T-helper 2 cell treated with Interferon-gamma antibody and Interleukin-4, amounts not matched to agents 5 μg/mL and 100 μg/mL, for 36 hours (primary cell): Measurements from ENCODE around the gene MCTS1.
"Not testable (repeated sequence)": the region's sequence is repeated elsewhere in the genome, so short reads cannot be mapped to it uniquely, and the experiment has no call there.

Experiments used
- DNase-seq: peaks from one replicate; pipeline ENCODE4 v3.0.0; 2021; ENCODE audit warnings: low spot score
- H3K27ac Mint-ChIP-seq: one replicate; pipeline ENCODE4 v1.8.0; 2021; ENCODE audit warnings: mild to moderate bottlenecking, mixed read lengths
- H3K27me3 Mint-ChIP-seq: one replicate; pipeline ENCODE4 v1.8.0; 2021; ENCODE audit warnings: low read depth, mixed read lengths
- H3K36me3 Mint-ChIP-seq: one replicate; pipeline ENCODE4 v1.8.0; 2021; ENCODE audit warnings: low read depth, mixed read lengths
- H3K4me1 Mint-ChIP-seq: one replicate; pipeline ENCODE4 v1.8.0; 2021; ENCODE audit warnings: low read depth, mixed read lengths
- H3K4me3 Mint-ChIP-seq: one replicate; pipeline ENCODE4 v1.8.0; 2022; ENCODE audit warnings: mild to moderate bottlenecking, moderate library complexity, mixed read lengths
- H3K9me3 Mint-ChIP-seq: one replicate; pipeline ENCODE4 v1.8.0; 2021; ENCODE audit warnings: mixed read lengths

The MCTS1 gene

DNA sequence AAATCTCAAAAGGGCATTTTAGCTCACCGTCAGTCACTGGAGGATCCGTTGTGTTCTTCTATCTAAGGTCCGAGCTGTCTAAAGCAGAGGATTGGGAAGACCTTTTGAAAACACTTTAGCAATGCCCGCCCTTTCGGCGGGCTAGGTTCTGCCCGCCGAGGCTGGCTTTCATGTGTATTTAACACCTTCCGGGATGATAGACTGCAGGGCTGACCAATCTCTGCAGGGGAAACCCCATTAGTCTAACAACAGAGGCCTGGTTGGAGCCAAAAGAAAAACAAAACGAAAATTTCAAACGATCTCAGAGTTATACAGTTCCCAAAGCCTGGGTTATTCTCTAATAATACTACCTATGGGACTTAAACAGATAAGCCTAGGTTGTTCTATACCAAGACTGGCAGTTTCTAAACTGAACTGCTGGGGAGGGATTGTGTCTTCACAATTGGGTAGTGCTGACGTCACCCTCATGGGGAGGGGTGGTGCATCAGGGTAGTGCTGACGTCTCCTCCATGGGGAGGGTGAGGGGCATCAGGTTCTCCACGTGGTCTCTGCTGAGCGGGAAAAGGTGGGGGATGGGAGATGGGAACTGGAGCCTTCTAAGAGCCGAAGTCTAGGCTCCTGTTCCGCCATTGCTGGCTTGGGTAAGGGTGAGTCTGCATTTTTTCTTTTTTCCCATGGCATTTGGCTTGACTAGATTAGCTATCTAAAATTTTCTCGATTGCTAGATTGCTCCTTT is 28.4 kb upstream of the MCTS1 start:
- no peaks in the 10 kb centered on the region for H3K36me3 Mint-ChIP-seq
- H3K4me3 Mint-ChIP-seq: no peak overlapping the region
- no peaks in the 10 kb centered on the region for H3K9me3 Mint-ChIP-seq
- no peak for DNase-seq
- no peaks in the 10 kb centered on the region for H3K27me3 Mint-ChIP-seq
- H3K4me1 Mint-ChIP-seq: peaks cover 3% of the 10 kb centered on the region
- H3K27ac Mint-ChIP-seq: no peak overlapping the region

DNA sequence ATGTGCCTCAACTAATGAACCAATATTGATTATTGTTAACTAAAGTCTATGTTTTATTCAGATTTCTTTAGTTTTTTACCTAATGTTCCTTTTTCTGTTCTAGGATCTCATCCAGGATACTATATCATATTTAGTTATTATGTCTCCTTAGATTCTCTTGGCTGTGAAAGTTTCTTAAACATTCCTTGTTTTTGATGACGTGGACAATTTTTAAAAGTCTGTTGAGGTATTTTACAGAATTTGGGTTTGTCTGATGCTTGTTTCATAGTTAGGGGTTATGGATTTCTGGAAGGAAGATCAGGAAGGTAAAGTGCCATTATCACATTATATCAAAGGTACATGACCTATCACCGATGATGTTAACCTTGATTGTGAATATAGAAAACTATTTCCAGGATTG is 18.2 kb upstream of the MCTS1 start:
- Mint-ChIP-seq H3K27ac (no peak overlapping the region), H3K36me3 (no peaks in the 10 kb centered on the region)

DNA sequence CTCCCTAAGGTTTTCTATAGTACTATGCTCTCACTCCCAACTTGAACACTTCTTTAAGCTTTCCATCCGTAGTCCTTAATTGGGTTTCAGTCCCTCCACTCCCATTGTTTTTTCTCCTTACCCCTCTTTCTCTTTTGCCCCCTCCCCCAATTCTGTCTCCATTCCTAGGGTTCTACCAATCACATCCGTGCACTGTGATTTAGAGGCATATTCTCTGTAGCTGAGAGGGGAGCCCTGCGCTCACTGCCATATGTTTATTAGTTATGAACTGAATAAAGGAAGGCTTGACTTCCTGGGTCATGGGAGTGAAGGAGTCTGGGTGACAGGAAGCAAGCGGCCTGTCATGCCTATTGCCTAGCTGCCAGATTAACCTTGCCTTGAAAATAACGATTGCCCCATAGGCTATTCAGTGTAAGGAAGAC is 471 bp downstream of the MCTS1 start:
- peaks cover 12% of the 10 kb centered on the region for H3K36me3 Mint-ChIP-seq
- peak overlapping the region; percentile 99 for H3K27ac Mint-ChIP-seq
- peak; percentile 6 for DNase-seq
- H3K9me3 Mint-ChIP-seq: no peaks in the 10 kb centered on the region
- peaks cover 3% of the 10 kb centered on the region for H3K27me3 Mint-ChIP-seq
- H3K4me3 Mint-ChIP-seq: peak overlapping the region; percentile 99
- H3K4me1 Mint-ChIP-seq: peaks cover 3% of the 10 kb centered on the region

More for the DNA sequence above, 18.2 kb upstream of the MCTS1 start:
- peaks cover 1% of the 10 kb centered on the region for H3K4me1 Mint-ChIP-seq
- DNase-seq: no peak
- peaks cover 3% of the 10 kb centered on the region for H3K27me3 Mint-ChIP-seq
- no peak overlapping the region for H3K4me3 Mint-ChIP-seq
- H3K9me3 Mint-ChIP-seq: no peaks in the 10 kb centered on the region

DNA sequence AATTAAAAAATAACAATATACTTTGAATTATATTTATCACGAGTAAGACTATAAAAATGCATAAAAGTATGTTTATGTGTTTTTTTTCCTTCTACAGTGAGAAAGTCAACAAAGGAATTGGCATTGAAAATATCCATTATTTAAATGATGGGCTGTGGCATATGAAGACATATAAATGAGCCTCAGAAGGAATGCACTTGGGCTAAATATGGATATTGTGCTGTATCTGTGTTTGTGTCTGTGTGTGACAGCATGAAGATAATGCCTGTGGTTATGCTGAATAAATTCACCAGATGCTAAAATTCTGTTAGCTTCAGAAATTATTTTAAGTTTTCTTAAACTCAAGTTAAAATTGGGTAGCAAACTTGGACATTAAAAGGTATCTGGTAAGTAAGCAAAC is 8.2 kb downstream of the MCTS1 start:
- H3K27ac Mint-ChIP-seq: no peak overlapping the region

DNA sequence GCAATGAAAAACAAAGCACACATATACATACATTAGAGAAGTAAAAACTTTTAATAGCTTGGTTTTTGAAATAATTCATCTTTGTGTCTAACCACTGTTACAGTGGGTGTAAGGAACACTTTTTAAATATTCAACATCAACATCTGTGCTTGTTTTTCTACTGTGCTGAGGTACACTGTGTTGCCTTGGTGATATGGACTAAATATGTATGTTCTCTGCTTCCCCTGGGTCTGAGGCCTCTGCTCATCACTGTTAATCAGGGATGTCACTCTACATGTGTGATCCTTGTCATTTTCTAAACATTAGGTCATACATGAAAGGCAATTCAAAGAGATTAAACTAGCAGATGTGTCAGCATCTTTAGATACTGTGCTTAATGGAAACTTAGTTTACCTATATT is 10.9 kb downstream of the MCTS1 start:
- Mint-ChIP-seq H3K27me3 (no peaks in the 10 kb centered on the region), H3K27ac (no peak overlapping the region), H3K36me3 (peaks cover 31% of the 10 kb centered on the region), H3K4me3 (no peak overlapping the region), H3K4me1 (peaks cover 2% of the 10 kb centered on the region), H3K9me3 (no peaks in the 10 kb centered on the region)
- no peak for DNase-seq

More for the DNA sequence above, 8.2 kb downstream of the MCTS1 start:
- no peaks in the 10 kb centered on the region for H3K9me3 Mint-ChIP-seq
- H3K36me3 Mint-ChIP-seq: peaks cover 28% of the 10 kb centered on the region
- H3K4me1 Mint-ChIP-seq: no peaks in the 10 kb centered on the region
- H3K27me3 Mint-ChIP-seq: no peaks in the 10 kb centered on the region
- no peak for DNase-seq
- H3K4me3 Mint-ChIP-seq: no peak overlapping the region

DNA sequence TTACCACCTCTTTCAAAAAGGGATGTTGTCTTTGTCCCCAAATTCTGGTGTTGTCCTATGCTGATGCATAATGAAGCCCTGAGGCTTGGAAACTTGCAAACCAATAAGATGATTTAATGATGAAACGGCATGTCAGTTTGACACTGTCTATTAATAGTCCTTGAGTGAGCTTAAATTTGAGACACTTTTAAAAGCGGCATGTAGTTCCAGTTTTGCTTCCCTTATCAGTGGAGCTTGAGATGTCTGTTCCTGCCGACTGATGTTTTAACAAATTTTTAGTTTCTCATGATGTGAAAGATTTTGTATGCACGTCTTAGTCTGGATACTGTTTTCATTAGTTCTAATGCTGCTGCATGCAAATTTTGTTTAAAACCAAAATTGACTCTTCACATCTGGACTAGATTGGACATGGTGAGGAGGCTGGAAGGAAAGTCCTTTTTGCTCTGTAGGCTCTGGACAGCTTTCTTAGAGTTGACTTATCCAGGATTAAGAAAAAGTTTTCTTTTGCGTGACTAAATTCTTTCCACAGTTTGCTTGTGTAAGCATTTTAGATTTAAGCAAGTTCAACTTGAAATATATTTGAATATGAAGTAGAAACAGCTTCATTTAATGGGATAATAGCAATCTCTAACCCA is 14.2 kb downstream of the MCTS1 start:
- Mint-ChIP-seq H3K4me3 (no peak overlapping the region), H3K9me3 (no peaks in the 10 kb centered on the region), H3K27me3 (no peaks in the 10 kb centered on the region), H3K4me1 (peaks cover 2% of the 10 kb centered on the region), H3K36me3 (peaks cover 28% of the 10 kb centered on the region), H3K27ac (no peak overlapping the region)
- no peak for DNase-seq

DNA sequence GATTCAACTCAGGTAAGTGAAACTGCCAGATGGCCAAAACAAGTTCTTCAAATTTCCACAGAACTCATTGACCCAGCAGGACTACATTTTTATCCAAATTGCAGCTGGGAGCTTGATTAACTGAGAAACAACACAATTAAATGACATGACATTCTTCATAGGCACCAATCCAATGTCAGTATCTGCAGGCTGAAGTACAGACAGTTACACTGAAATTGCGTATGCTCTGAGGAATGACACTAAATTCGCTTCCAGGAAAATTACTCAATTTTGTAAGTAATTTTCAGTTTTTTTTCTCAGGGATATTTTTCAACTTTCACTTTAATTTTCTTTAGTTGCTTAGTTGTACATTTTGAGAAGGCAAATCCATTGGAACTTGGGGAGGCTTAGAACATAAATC is 21.5 kb downstream of the MCTS1 start:
- Mint-ChIP-seq H3K4me3 (no peak overlapping the region), H3K4me1 (peaks cover 10% of the 10 kb centered on the region), H3K9me3 (no peaks in the 10 kb centered on the region), H3K36me3 (peaks cover 25% of the 10 kb centered on the region), H3K27me3 (no peaks in the 10 kb centered on the region), H3K27ac (no peak overlapping the region)
- DNase-seq: no peak

DNA sequence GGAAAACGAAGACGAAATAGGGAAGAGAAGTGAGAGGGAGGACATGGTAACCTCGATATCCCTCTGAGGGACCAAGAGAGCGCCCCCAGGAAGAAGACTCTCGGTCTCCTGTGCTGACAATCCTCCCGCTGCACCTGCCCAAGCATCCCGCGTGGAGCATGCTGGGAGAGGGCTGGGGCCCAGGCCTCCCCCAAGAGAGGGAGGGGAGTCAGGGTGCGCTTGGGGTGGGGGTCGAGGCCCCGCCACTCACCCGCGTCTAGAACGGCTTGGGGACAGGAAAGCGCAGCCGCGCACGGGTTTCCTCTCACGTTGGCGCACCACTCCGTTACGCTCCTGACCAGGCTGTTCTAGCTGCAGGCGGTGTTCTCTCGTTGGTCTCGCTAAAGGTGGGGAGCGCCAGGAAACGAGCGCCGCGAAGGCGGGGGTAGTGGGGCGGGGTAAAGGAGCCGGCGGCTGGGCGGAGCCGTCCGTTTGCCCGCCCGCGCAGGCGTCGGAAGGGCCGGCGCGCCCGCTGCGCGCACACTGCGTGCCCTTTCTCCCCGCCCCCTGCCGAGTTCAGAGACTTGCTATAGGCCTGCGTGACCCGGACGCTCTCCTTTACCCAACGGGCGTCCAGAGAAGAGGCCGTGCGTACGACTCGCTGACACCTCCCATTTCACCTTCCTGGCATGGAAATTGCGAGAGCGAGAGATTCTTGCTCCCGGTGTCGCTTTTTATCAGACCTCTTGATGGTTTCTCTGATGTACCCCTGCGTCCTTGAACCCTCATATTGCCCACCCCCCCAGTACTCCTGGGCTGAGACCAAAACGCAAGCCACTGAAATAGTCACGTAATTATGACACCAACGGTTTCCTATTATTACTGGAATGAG is 26.0 kb downstream of the MCTS1 start, which contains the start of gene C1GALT1C1:
C1GALT1C1 (minus strand) TSS at position 388 of the 871 bp plus-strand sequence. CDS start 2,888 bp downstream, outside the sequence.
- H3K4me3 Mint-ChIP-seq: peak within 1 kb of the TSS; percentile 95
- no peaks in the 10 kb centered on the region for H3K27me3 Mint-ChIP-seq
- H3K9me3 Mint-ChIP-seq: no peaks in the 10 kb centered on the region
- peaks cover 15% of the 10 kb centered on the region for H3K36me3 Mint-ChIP-seq
- DNase-seq: peak; percentile 91
- peak within 1 kb of the TSS; percentile 99 for H3K27ac Mint-ChIP-seq
- peaks cover 10% of the 10 kb centered on the region for H3K4me1 Mint-ChIP-seq

DNA sequence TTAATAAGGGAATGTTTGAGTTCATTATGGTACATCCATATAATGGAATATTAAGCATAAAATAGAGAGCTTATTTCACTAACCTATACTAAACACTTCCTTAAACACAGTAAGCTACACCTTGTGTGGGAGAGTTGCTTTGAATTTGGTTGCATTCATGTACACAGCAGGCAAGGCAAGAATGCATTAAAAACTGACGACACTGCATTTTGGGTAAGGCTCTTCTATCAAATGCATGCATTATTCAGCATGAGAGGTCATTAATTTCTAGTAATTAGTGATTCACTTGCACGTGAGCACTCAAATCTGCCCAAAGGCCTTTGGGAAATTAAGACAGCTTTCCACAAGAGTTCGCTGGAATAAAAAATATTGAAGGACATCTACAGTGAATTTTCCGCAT is 34.7 kb downstream of the MCTS1 start:
- Mint-ChIP-seq H3K4me3 (no peak overlapping the region), H3K36me3 (no peaks in the 10 kb centered on the region), H3K4me1 (no peaks in the 10 kb centered on the region), H3K9me3 (no peaks in the 10 kb centered on the region), H3K27me3 (no peaks in the 10 kb centered on the region), H3K27ac (no peak overlapping the region)
- DNase-seq: no peak

DNA sequence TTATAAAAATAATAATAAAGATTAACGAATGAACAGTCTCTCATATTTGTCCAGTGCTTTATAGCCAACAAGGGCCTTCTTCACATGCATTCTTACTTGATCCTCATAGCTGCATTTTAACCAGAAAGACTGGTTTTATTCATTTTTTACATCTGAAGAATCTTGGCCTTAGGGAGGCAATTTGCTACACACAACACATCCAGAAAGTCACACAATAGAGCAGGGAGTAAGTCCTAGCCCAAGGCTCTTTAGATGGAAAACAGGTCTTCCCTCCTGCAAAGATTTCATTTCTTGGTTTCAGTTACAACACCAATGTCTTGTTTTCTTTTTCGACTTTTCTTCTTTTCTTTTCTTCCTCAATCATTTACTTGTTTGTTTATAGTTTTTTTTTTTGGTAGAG is 39.0 kb downstream of the MCTS1 start:
- no peaks in the 10 kb centered on the region for H3K4me1 Mint-ChIP-seq
- H3K4me3 Mint-ChIP-seq: no peak overlapping the region
- no peaks in the 10 kb centered on the region for H3K36me3 Mint-ChIP-seq

DNA sequence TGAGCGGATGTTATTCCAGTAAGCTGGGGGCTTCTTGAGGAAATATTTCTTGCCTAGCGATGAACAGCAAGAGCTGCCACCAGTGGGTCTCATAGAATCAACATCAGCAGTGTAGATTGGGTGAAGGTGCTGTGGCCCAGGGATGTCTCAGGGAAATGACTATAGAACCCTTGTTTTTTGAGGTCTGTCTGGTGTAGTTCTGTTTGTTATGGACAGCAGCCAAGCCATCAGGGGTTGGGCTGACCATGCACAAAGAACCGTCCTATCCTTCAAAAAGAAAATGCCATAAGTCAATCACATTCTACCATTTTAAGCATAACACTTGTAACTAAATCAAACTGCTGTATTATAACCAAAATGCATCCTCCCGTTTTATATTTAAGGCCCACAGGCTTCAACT is 43.2 kb downstream of the MCTS1 start:
- DNase-seq: no peak
- Mint-ChIP-seq H3K4me1 (peaks cover 8% of the 10 kb centered on the region), H3K36me3 (no peaks in the 10 kb centered on the region), H3K27me3 (no peaks in the 10 kb centered on the region), H3K9me3 (no peaks in the 10 kb centered on the region), H3K27ac (no peak overlapping the region), H3K4me3 (no peak overlapping the region)

More for the DNA sequence above, 39.0 kb downstream of the MCTS1 start:
- Mint-ChIP-seq H3K27ac (no peak overlapping the region), H3K27me3 (no peaks in the 10 kb centered on the region), H3K9me3 (no peaks in the 10 kb centered on the region)
- DNase-seq: no peak

DNA sequence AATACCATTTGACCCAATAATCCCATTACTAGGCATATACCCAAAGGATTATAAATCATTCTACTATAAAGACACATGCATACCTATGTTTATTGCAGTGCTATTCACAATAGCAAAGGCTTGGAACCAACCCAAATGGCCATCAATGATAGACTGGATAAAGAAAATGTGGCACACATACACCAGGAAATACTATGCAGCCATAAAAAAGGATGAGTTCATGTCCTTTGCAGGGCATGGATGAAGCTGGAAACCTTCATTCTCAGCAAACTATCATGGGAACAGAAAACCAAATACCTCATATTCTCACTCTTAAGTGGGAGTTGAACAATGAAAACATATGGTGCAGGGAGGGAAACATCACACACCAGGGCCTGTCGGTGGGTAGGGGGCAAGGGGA is 48.4 kb downstream of the MCTS1 start:
- not testable (repeated sequence) for H3K27ac Mint-ChIP-seq, H3K9me3 Mint-ChIP-seq, H3K4me3 Mint-ChIP-seq, H3K4me1 Mint-ChIP-seq, H3K27me3 Mint-ChIP-seq, DNase-seq, H3K36me3 Mint-ChIP-seq

DNA sequence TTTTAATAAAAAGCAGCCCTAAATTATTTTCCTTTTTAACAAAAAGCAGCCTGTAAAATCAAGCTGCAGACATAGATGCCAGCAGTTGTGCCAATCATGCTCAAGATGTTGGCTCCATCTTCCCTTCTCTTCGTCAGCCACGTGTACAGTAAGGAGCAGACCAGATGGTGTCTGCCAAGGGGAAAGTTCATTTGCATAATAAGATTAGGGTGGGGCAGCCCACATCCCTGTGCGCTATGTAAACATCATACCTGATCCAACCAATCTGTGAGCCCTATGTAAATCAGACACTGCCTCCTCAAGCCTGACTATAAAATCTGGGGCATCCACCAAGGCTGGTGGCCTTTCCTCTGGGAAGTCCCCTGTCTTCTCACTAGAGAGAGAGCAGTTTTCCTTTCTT is 49.1 kb downstream of the MCTS1 start:
- Mint-ChIP-seq H3K36me3 (no peaks in the 10 kb centered on the region), H3K27ac (no peak overlapping the region), H3K27me3 (no peaks in the 10 kb centered on the region), H3K4me3 (no peak overlapping the region), H3K4me1 (peaks cover 8% of the 10 kb centered on the region), H3K9me3 (no peaks in the 10 kb centered on the region)
- no peak for DNase-seq

DNA sequence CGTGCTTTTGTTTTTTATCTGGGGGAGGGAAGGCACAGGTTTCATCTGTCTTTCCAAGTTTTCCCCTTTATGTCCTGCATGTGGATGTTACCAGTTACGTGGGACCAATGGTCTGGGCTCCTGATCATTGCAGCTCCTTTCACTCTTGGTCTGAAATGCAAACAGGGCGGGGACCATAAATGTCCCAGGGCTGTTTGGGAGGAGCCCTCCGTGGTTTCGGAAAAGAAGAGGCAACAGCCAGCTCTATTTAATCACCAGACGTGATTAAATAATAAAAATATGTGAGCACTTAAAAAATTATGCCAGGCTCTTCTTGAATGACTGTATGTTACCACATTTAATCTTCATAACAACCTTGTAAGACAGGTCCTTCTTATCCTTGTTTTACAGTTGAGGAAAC is 56.7 kb downstream of the MCTS1 start:
- Mint-ChIP-seq H3K4me1 (no peaks in the 10 kb centered on the region), H3K4me3 (no peak overlapping the region), H3K27ac (no peak overlapping the region), H3K9me3 (no peaks in the 10 kb centered on the region), H3K36me3 (no peaks in the 10 kb centered on the region), H3K27me3 (no peaks in the 10 kb centered on the region)
- no peak for DNase-seq
